Endothelial cell of umbilical vein (primary cell): ENCODE measurements around the gene UNC119B. TPM values are rescaled to one million over a fixed set of nuclear protein-coding genes. Genes with fewer than 3 reads are reported as not detected.

Experiments used
- BruUV-seq: library from RNA; stranded (reverse); fragments of 400-500 nt; replicated peaks from 2 replicates; lab custom pipeline; 2021; lab: Mats Ljungman, UMichigan
- CTCF ChIA-PET: fragments of 300-600, 350-600 bp; sonication (Branson Sonifier 250); formaldehyde crosslinking; loops from one replicate; lab custom pipeline; 2021; ENCODE audit warnings: antibody characterized with exemption, inconsistent platforms; lab: Charles Lee
- POLR2A ChIA-PET: fragments of 300-600, 350-600 bp; sonication (Branson Sonifier 250); formaldehyde crosslinking; loops from one replicate; lab custom pipeline; 2021; ENCODE audit warnings: antibody characterized with exemption, inconsistent platforms; lab: Charles Lee
- DNase-seq: peaks from one replicate; pipeline ENCODE4 v3.0.0-alpha.2; 2011; ENCODE audit warnings: low read depth, low spot score
- FAIRE-seq: peaks from 2 replicates; lab custom pipeline; 2011; peaks lifted over from hg19 to GRCh38; lab: Jason Lieb, UNC
- H2AFZ ChIP-seq: 2 replicates; pipeline ENCODE4 v1.6.0; 2012; ENCODE audit warnings: low read depth, low read length, control low read depth, inconsistent platforms
- H3K27ac ChIP-seq: 2 replicates; pipeline ENCODE4 v1.5.1; 2011; ENCODE audit warnings: low read depth, mild to moderate bottlenecking, control low read depth, low read length, moderate library complexity; ENCODE audit not compliant: insufficient read depth
- H3K27me3 ChIP-seq, 2 experiments: 2 replicates each; pipeline versions ENCODE4 v1.6.0 to v1.6.1; 2011; ENCODE audit warnings: low read length in 2 of 2, mixed read lengths in 1 of 2; ENCODE audit not compliant: control insufficient read depth in 2 of 2, insufficient read depth in 2 of 2
- H3K36me3 ChIP-seq, 2 experiments: 2 replicates in 1 of 2; 3 replicates in 1 of 2; pipeline ENCODE4 v1.5.1; 2011; ENCODE audit warnings: low read length in 2 of 2, mild to moderate bottlenecking in 1 of 2, moderate library complexity in 1 of 2; ENCODE audit not compliant: control insufficient read depth in 2 of 2, insufficient read depth in 2 of 2; ENCODE audit errors: extremely low read depth in 1 of 2
- H3K4me1 ChIP-seq: 3 replicates; pipeline ENCODE4 v1.5.1; 2011; ENCODE audit warnings: mild to moderate bottlenecking, low read length; ENCODE audit not compliant: control insufficient read depth, insufficient read depth; ENCODE audit errors: extremely low read depth
- H3K4me2 ChIP-seq: 2 replicates; pipeline ENCODE4 v1.6.1; 2011; ENCODE audit warnings: low read length, control low read depth, mixed read lengths; ENCODE audit not compliant: insufficient read depth
- H3K4me3 ChIP-seq, 3 experiments: fragments of 200-600 bp in 1 of 3; sonication (generic), shearing (Covaris generic) in 1 of 3; replicated peaks in 1 of 3; 2 replicates each; pipeline ENCODE4 v1.5.1; 2011 to 2016; ENCODE audit warnings: control low read depth in 3 of 3, low read length in 3 of 3, mild to moderate bottlenecking in 2 of 3, inconsistent platforms in 1 of 3, low read depth in 1 of 3, moderate library complexity in 1 of 3; ENCODE audit not compliant: insufficient read depth in 1 of 3
- H3K79me2 ChIP-seq: 2 replicates; pipeline ENCODE4 v1.6.0; 2012; ENCODE audit warnings: low read length, inconsistent platforms; ENCODE audit not compliant: control insufficient read depth, insufficient read depth
- H3K9ac ChIP-seq: replicated peaks from 2 replicates; pipeline ENCODE3; 2011; ENCODE audit warnings: low read length, control low read depth; ENCODE audit not compliant: insufficient read depth; ENCODE audit errors: extremely low read depth
- H3K9me1 ChIP-seq: replicated peaks from 3 replicates; pipeline ENCODE4 v1.6.0; 2011; ENCODE audit warnings: mild to moderate bottlenecking, low read length; ENCODE audit not compliant: control insufficient read depth, insufficient read depth; ENCODE audit errors: extremely low read depth
- H3K9me3 ChIP-seq: replicated peaks from 2 replicates; pipeline ENCODE4 v1.5.1; 2012; ENCODE audit warnings: low read length, inconsistent platforms; ENCODE audit not compliant: control insufficient read depth, insufficient read depth
- H4K20me1 ChIP-seq: replicated peaks from 2 replicates; pipeline ENCODE3; 2011; ENCODE audit warnings: mild to moderate bottlenecking, low read length; ENCODE audit not compliant: control insufficient read depth, insufficient read depth; ENCODE audit errors: extremely low read depth
- EZH2 ChIP-seq: IDR thresholded peaks from 2 replicates; pipeline ENCODE4 v1.6.1; 2012; ENCODE audit warnings: borderline replicate concordance, low read depth, mild to moderate bottlenecking, moderate library complexity, low read length, inconsistent platforms; ENCODE audit not compliant: severe bottlenecking
- FOS ChIP-seq: IDR thresholded peaks from 2 replicates; pipeline ENCODE4 v1.6.1; 2011; ENCODE audit warnings: mild to moderate bottlenecking, low read length, moderate library complexity, borderline replicate concordance; ENCODE audit not compliant: insufficient read depth
- GATA2 ChIP-seq: IDR thresholded peaks from 2 replicates; pipeline ENCODE4 v1.7.0; 2011; ENCODE audit warnings: low read depth, mild to moderate bottlenecking, moderate library complexity, mixed read lengths, low read length; ENCODE audit not compliant: insufficient read length, insufficient read depth
- JUN ChIP-seq: IDR thresholded peaks from 2 replicates; pipeline ENCODE4 v1.6.1; 2011; ENCODE audit warnings: borderline replicate concordance, low read depth; ENCODE audit not compliant: insufficient read length, insufficient read depth
- MAX ChIP-seq: IDR thresholded peaks from 2 replicates; pipeline ENCODE4 v1.6.1; 2011; ENCODE audit not compliant: insufficient read depth, insufficient read length
- MYC ChIP-seq: IDR thresholded peaks from one replicate; pipeline ENCODE4 v1.6.1; 2011; ENCODE audit warnings: mild to moderate bottlenecking, low read depth, low read length
- POLR2A ChIP-seq: IDR thresholded peaks from 2 replicates; pipeline ENCODE4 v1.6.1; 2012; ENCODE audit warnings: low read depth, mild to moderate bottlenecking, control low read depth, low read length
- POLR2AphosphoS5 ChIP-seq: IDR thresholded peaks from 2 replicates; pipeline ENCODE4 v1.6.1; 2012; ENCODE audit warnings: low read depth, mild to moderate bottlenecking, control low read depth, low read length, moderate library complexity; ENCODE audit not compliant: insufficient read depth
- dilution Hi-C: fragments of 300-500 bp; cut with MboI; formaldehyde crosslinking; loops from one replicate; pipeline ENCODE4 v1.15.0; 2019; ENCODE audit warnings: low sequenced_read_pairs; ENCODE audit not compliant: extremely low pct_ligation_motif_present
- intact Hi-C: fragments of 100-400 bp; cut with micrococcal nuclease; formaldehyde crosslinking; loops from one replicate; pipeline ENCODE4 v1.10.0; 2022
- polyA plus RNA-seq, 4 experiments: library from polyadenylated mRNA; depleted of rRNA in 3 of 4; stranded (reverse) in 3 of 4; unstranded in 1 of 4; fragments of >200 nt; gene quantifications; 2 replicates each; pipeline versions ENCODE4 v1.2.1 to v1.2.3, GENCODE V29; 2011 to 2012; ENCODE audit warnings: missing spikeins in 1 of 4
- total RNA-seq: library from RNA; stranded (reverse); gene quantifications from 2 replicates; pipeline ENCODE4 v1.2.3, GENCODE V29; 2021
- TF ChIP-seq, protein P1 (sequence below), 2 donors: IDR thresholded peaks; 1 replicate in 1 of 2; 2 replicates in 1 of 2; pipeline ENCODE4 v1.5.1; 2011; ENCODE audit warnings: low read length in 2 of 2, mild to moderate bottlenecking in 2 of 2, moderate library complexity in 2 of 2, control low read depth in 1 of 2, inconsistent platforms in 1 of 2, low read depth in 1 of 2; ENCODE audit not compliant: insufficient read depth in 1 of 2; ENCODE audit errors: extremely low read depth in 1 of 2

UNC119B gene
- total and polyA plus RNA-seq, 2 donors (not counting 3 experiments of a cell fraction or from before 2014, with no cell fraction given): 23.1 to 33.7 TPM

DNA sequence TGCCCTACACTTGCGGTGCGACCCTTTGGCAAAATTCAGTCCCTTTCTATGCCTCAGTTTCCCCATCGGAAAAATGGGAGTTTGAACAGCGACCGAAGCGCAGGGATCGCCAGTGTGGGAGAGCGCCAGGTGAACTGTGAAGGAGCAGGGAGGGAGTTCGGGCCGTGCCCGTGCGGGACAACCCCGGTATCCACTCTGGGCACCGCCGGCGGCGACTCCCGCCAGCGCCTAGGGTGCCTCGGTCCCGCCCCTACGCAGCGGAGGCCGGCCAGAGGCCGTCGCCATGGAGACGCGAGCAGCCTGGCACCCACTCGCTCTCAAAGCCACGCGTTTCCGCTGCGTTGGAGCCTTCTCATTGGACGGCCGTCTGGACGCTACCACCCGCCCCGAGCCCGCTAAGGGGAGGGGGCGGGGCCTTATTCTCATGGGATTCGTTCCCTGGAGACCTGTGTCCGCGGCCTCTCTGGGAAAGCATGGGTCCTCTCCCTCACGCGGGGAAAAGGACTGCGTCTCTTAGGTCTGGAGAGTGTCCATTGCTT lies 24.0 kb upstream of the UNC119B start:
- Histone ChIP-seq H3K79me2 (peaks cover 41% of the 10 kb centered on the region), H3K9me3 (no peaks in the 10 kb centered on the region), H3K4me1 (peaks cover 27% of the 10 kb centered on the region), H2AFZ (peak overlapping the region; percentile 93), H3K27ac (peak overlapping the region; percentile 86), H3K4me3 (peak overlapping the region; percentile 49 to 80 (median 80)), H3K9ac (peak overlapping the region; percentile 91), H3K36me3 (no peaks in the 10 kb centered on the region), H3K27me3 (no peaks in the 10 kb centered on the region), H3K9me1 (no peaks in the 10 kb centered on the region), H4K20me1 (no peaks in the 10 kb centered on the region), H3K4me2 (peak overlapping the region; percentile 87)
- intact Hi-C loops (loop anchor here (1.0 kb wide), 2 partner anchors 9 to 103 kb away; no protein-coding TSS in a partner anchor), dilution Hi-C loops (no loop called here)
- BruUV-seq: no TSS peak
- peak; percentile 97 for DNase-seq
- FAIRE-seq: peak; percentile 86
- TF ChIP-seq POLR2A (peak; percentile 62), MYC (no peak), EZH2 (no peak), GATA2 (no peak), FOS (no peak), JUN (no peak), POLR2AphosphoS5 (peak; percentile 72), MAX (no peak)
- TF ChIP-seq, protein P1, sequence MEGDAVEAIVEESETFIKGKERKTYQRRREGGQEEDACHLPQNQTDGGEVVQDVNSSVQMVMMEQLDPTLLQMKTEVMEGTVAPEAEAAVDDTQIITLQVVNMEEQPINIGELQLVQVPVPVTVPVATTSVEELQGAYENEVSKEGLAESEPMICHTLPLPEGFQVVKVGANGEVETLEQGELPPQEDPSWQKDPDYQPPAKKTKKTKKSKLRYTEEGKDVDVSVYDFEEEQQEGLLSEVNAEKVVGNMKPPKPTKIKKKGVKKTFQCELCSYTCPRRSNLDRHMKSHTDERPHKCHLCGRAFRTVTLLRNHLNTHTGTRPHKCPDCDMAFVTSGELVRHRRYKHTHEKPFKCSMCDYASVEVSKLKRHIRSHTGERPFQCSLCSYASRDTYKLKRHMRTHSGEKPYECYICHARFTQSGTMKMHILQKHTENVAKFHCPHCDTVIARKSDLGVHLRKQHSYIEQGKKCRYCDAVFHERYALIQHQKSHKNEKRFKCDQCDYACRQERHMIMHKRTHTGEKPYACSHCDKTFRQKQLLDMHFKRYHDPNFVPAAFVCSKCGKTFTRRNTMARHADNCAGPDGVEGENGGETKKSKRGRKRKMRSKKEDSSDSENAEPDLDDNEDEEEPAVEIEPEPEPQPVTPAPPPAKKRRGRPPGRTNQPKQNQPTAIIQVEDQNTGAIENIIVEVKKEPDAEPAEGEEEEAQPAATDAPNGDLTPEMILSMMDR (IDR thresholded peaks at IDR 0.05; ENCODE audit: extremely low read depth in 1 of 2, insufficient read depth in 1 of 2, low read depth in 1 of 2, low read length in 2 of 2): no peak
- ChIA-PET CTCF (interaction anchor here (1.4 to 3.9 kb wide), 3 partner anchors 37 to 285 kb away, joined by 3 to 21 read pairs (median 15); no protein-coding TSS in a partner anchor), POLR2A (interaction anchor here (0.9 kb wide), 1 partner anchor 12 kb away, joined by 3 read pairs; no protein-coding TSS in a partner anchor)
